AG09309 (cell line): ENCODE results near the gene TBC1D22A.

ENCODE experiments used
- DNase-seq: peaks from one replicate; pipeline ENCODE4 v3.0.0-alpha.2; 2010; ENCODE audit warnings: low read depth
- H3K4me3 ChIP-seq: 2 replicates; pipeline ENCODE4 v1.5.1; 2011; ENCODE audit warnings: mild to moderate bottlenecking, low read depth, low read length, moderate library complexity; ENCODE audit not compliant: control insufficient read depth
- CTCF ChIP-seq: IDR thresholded peaks from 2 replicates; pipeline ENCODE4 v1.5.1; 2011; ENCODE audit warnings: mild to moderate bottlenecking, low read depth, low read length, inconsistent platforms; ENCODE audit not compliant: insufficient read depth, control insufficient read depth; ENCODE audit errors: missing control alignments

The TBC1D22A gene

GRCh38 chr22:46962406-46962805 lies 200.0 kb downstream of the TBC1D22A start:
- DNase-seq: no peak
- no peak for TF ChIP-seq CTCF

GRCh38 chr22:46963672-46964545 lies 201.5 kb downstream of the TBC1D22A start:
- H3K4me3 ChIP-seq: no peak overlapping the region
- TF ChIP-seq CTCF: no peak
- DNase-seq: no peak

More at GRCh38 chr22:46962406-46962805, 200.0 kb downstream of the TBC1D22A start:
- H3K4me3 ChIP-seq: no peak overlapping the region

- no peak for DNase-seq
- no peak overlapping the region for H3K4me3 ChIP-seq
- no peak for TF ChIP-seq CTCF
These were observed 202.5 kb downstream of the TBC1D22A start for GRCh38 chr22:46964773-46965550.

- no peak for DNase-seq
- no peak overlapping the region for H3K4me3 ChIP-seq
- TF ChIP-seq CTCF: no peak
These were observed 203.4 kb downstream of the TBC1D22A start for GRCh38 chr22:46965555-46966494.

- no peak for DNase-seq
- TF ChIP-seq CTCF: no peak
These were observed 204.0 kb downstream of the TBC1D22A start for GRCh38 chr22:46966495-46966845.

GRCh38 chr22:46966846-46967245 lies 204.4 kb downstream of the TBC1D22A start:
- no peak for TF ChIP-seq CTCF
- no peak for DNase-seq
- H3K4me3 ChIP-seq: no peak overlapping the region

More at GRCh38 chr22:46966495-46966845, 204.0 kb downstream of the TBC1D22A start:
- no peak overlapping the region for H3K4me3 ChIP-seq
